Body of pancreas (tissue), 4 donors: ENCODE measurements around the gene SKIC8. TPM values are rescaled to one million over a fixed set of nuclear protein-coding genes. Genes with fewer than 3 reads are reported as not detected.

Experiments used
- ATAC-seq: fragments of 150-250 bp; one replicate; pipeline ENCODE4 v1.9.1; 2016
- DNase-seq, 4 donors: peaks; one replicate each; pipeline ENCODE4 v3.0.0-alpha.2; 2019
- H3K27ac ChIP-seq, 4 donors: fragments of 200-600 bp; sonication (generic); 1 replicate in 3 of 4; 2 replicates in 1 of 4; pipeline versions ENCODE4 v1.5.1 to v1.6.1; 2016 to 2019; ENCODE audit warnings: mild to moderate bottlenecking in 1 of 4, mixed read lengths in 1 of 4, moderate library complexity in 1 of 4
- H3K27me3 ChIP-seq, 2 donors: fragments of 200-600 bp; sonication (generic); one replicate each; pipeline ENCODE4 v1.6.0; 2016; ENCODE audit warnings: mild to moderate bottlenecking in 1 of 2
- H3K36me3 ChIP-seq, 2 donors: fragments of 200-600 bp; sonication (generic); replicated peaks in 1 of 2; 2 replicates each; pipeline ENCODE4 v1.5.1; 2016; ENCODE audit warnings: low read depth in 2 of 2; ENCODE audit not compliant: insufficient read depth in 1 of 2
- H3K4me1 ChIP-seq: fragments of 200-600 bp; sonication (generic); one replicate; pipeline ENCODE4 v1.6.0; 2016
- H3K4me3 ChIP-seq, 2 donors: fragments of 200-600 bp; sonication (generic); 1 replicate in 1 of 2; 2 replicates in 1 of 2; pipeline ENCODE4 v1.5.1; 2016 to 2019
- H3K9me3 ChIP-seq, 3 donors: fragments of 200-600 bp; sonication (generic); 1 replicate in 2 of 3; 2 replicates in 1 of 3; pipeline ENCODE4 v1.5.1; 2016
- POLR2A ChIP-seq, 3 donors: fragments of 450-650 bp; IDR thresholded peaks; one replicate each; pipeline ENCODE4 v1.6.1; 2016; ENCODE audit warnings: antibody characterized with exemption in 3 of 3, mild to moderate bottlenecking in 2 of 3
- WGBS, 2 donors: methylation state at CpG; one replicate each; pipeline ENCODE4 v1.1.5; 2017; 5-methylcytosine and 5-hydroxymethylcytosine counted together
- intact Hi-C: fragments of 100-400 bp; cut with DNase I; formaldehyde crosslinking; loops from one replicate; pipeline ENCODE4 v1.15.1; 2023
- total RNA-seq, 2 donors: library from RNA; depleted of rRNA; stranded (reverse); fragments of >200 nt; gene quantifications; one replicate each; pipeline ENCODE4 v1.1.0, GENCODE V29; 2016
- TF ChIP-seq, protein P1 (sequence below), 7 experiments: fragments of 450-650 bp in 4 of 7; fragments of 200-600 bp in 3 of 7; sonication (generic) in 3 of 7; IDR thresholded peaks; one replicate each; pipeline ENCODE4 v1.5.1; 2016 to 2019; ENCODE audit warnings: antibody characterized with exemption in 7 of 7

Gene SKIC8
- total RNA-seq, 2 donors from 2014 or later: 30.3 to 31.4 TPM

- H3K9me3 ChIP-seq: no peaks in the 10 kb centered on the region
- 55 to 61% methylated on average over 7 of the region's 7 CpGs for WGBS, 2 donors
- intact Hi-C loops: no loop called here
- H3K4me1 ChIP-seq: peaks cover 16% of the 10 kb centered on the region
- no peaks in the 10 kb centered on the region for H3K36me3 ChIP-seq
- ATAC-seq (no peak), DNase-seq (no peak)
- H3K4me3 ChIP-seq: no peak overlapping the region
- H3K27me3 ChIP-seq: peaks cover 0 to 8% of the 10 kb centered on the region in 2 donors
- no peak overlapping the region for H3K27ac ChIP-seq
- TF ChIP-seq, protein P1, sequence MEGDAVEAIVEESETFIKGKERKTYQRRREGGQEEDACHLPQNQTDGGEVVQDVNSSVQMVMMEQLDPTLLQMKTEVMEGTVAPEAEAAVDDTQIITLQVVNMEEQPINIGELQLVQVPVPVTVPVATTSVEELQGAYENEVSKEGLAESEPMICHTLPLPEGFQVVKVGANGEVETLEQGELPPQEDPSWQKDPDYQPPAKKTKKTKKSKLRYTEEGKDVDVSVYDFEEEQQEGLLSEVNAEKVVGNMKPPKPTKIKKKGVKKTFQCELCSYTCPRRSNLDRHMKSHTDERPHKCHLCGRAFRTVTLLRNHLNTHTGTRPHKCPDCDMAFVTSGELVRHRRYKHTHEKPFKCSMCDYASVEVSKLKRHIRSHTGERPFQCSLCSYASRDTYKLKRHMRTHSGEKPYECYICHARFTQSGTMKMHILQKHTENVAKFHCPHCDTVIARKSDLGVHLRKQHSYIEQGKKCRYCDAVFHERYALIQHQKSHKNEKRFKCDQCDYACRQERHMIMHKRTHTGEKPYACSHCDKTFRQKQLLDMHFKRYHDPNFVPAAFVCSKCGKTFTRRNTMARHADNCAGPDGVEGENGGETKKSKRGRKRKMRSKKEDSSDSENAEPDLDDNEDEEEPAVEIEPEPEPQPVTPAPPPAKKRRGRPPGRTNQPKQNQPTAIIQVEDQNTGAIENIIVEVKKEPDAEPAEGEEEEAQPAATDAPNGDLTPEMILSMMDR (IDR thresholded peaks at IDR 0.05): no peak
- TF ChIP-seq POLR2A (IDR thresholded peaks at IDR 0.05): no peak
Observed at GRCh38 chr15:78338781-78339180, 39.4 kb upstream of the SKIC8 start.

DNA sequence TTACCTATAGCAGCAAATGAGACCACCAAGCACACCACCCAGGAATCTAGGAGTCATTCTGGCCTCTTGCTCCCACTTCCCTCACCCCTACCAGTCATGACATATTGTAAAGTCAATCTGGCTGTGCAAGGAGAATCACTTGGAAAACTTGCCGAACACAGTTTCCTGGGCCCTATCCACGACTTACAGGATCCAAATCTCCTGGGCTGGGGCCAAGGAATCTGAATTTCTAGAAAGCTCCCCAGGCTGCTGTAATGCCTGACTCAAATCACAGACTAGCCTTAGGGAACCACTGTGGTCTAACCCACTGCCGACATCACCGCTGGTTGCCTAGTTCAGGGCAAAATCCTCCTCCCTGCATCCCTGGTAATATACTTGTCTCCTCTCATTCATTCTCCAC, 36.6 kb upstream of the SKIC8 start:
- WGBS, 2 donors: 73% methylated on average over 4 of the region's 4 CpGs
- Histone ChIP-seq H3K4me3 (no peak overlapping the region), H3K27me3 (peaks cover 0 to 8% of the 10 kb centered on the region in 2 donors), H3K4me1 (peaks cover 10% of the 10 kb centered on the region), H3K36me3 (no peaks in the 10 kb centered on the region), H3K9me3 (no peaks in the 10 kb centered on the region), H3K27ac (no peak overlapping the region)
- TF ChIP-seq, protein P1 (IDR thresholded peaks at IDR 0.05): no peak
- no peak for TF ChIP-seq POLR2A (IDR thresholded peaks at IDR 0.05)
- no peak for DNase-seq
- ATAC-seq: no peak
- intact Hi-C loops: no loop called here

DNA sequence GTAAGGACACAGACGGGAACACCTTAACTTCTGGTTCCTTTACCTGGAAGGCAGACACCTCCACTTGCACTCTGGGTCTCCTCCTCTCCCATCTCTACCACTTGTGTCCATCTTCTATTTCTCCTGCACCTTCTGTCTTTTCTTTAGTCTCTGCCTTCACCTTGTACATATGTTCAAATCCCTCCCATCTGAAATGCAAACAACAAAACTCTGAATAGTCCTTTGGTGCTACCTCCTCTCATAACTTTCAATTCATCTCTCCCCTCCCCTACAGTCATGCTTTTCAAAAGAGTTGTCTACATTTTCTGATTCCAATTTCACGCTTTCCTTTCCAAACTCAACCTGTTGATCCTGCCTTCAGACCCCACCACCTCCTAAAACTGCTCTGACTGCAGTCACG, 35.4 kb upstream of the SKIC8 start:
- Histone ChIP-seq H3K9me3 (no peaks in the 10 kb centered on the region), H3K27me3 (peaks cover 0 to 5% of the 10 kb centered on the region in 2 donors), H3K36me3 (no peaks in the 10 kb centered on the region), H3K4me1 (no peaks in the 10 kb centered on the region), H3K27ac (no peak overlapping the region), H3K4me3 (no peak overlapping the region)
- TF ChIP-seq POLR2A (IDR thresholded peaks at IDR 0.05): no peak
- TF ChIP-seq, protein P1 (IDR thresholded peaks at IDR 0.05): no peak
- ATAC-seq (no peak), DNase-seq (no peak)
- WGBS, 2 donors: 86 to 87% methylated on average over 3 of the region's 3 CpGs
- intact Hi-C loops: no loop called here

DNA sequence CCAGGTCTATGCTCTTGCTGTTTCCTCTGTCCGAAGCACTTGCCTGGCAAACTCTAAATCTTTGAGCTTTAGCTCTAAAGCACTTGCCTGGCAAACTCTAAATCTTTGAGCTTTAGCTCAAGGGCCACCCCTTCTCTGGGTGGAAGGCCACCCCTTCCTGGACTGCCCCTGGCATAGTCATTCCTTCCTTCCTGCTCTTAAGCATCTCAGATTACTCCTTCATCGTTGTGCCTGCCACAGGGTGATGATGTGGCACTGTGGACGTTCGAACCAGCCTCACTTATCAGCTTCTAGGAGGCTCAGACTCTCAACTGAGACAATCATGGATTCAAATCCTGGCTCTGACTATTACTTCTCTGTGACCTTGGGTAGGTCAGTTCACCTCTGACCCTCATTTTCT, 30.2 kb upstream of the SKIC8 start:
- Histone ChIP-seq H3K4me1 (no peaks in the 10 kb centered on the region), H3K27me3 (no peaks in the 10 kb centered on the region), H3K9me3 (no peaks in the 10 kb centered on the region), H3K4me3 (no peak overlapping the region), H3K36me3 (no peaks in the 10 kb centered on the region), H3K27ac (no peak overlapping the region)
- DNase-seq: no peak
- no peak for ATAC-seq
- TF ChIP-seq, protein P1 (IDR thresholded peaks at IDR 0.05): no peak
- TF ChIP-seq POLR2A (IDR thresholded peaks at IDR 0.05): no peak
- intact Hi-C loops: no loop called here
- WGBS, 2 donors: 34 to 37% methylated on average over 4 of the region's 4 CpGs

- intact Hi-C loops: no loop called here
- no peak for ATAC-seq
- Histone ChIP-seq H3K4me1 (no peaks in the 10 kb centered on the region), H3K27ac (no peak overlapping the region), H3K4me3 (no peak overlapping the region), H3K27me3 (no peaks in the 10 kb centered on the region), H3K36me3 (no peaks in the 10 kb centered on the region), H3K9me3 (no peaks in the 10 kb centered on the region)
- no peak for DNase-seq
- TF ChIP-seq, protein P1 (IDR thresholded peaks at IDR 0.05): no peak
- TF ChIP-seq POLR2A (IDR thresholded peaks at IDR 0.05): no peak
- 46 to 50% methylated on average over 1 of the region's 1 CpG for WGBS, 2 donors
Observed at GRCh38 chr15:78327466-78327865, 28.1 kb upstream of the SKIC8 start.
